K562 (cell line): ENCODE data around the gene EGF. TPM values are rescaled to one million over a fixed set of nuclear protein-coding genes. Genes with fewer than 3 reads are reported as not detected.

ENCODE experiments used
- ATAC-seq: fragments of 200-7000 bp; cut with Tn5 transposase; 3 replicates; pipeline ENCODE4 v1.9.1; 2020; ENCODE audit warnings: moderate library complexity
- BruUV-seq: library from RNA; stranded (reverse); fragments of 400-500 nt; replicated peaks from 2 replicates; lab custom pipeline; 2021; lab: Mats Ljungman, UMichigan
- CTCF ChIA-PET: fragments of 300-600 bp; formaldehyde crosslinking; extraction: SDS; loops from one replicate; lab custom pipeline; 2021; ENCODE audit warnings: low intra/inter-chr PET ratio; lab: Yijun Ruan, JAX
- POLR2A ChIA-PET: fragments of 300-600, 350-650 bp; sonication (Branson Sonifier 250); formaldehyde crosslinking; extraction: SDS; loops from one replicate; lab custom pipeline; 2021; ENCODE audit warnings: antibody characterized with exemption, inconsistent platforms; lab: Yijun Ruan, JAX
- DNase-seq, 4 experiments: peaks; one replicate each; pipeline versions ENCODE4 v3.0.0 to v3.0.0-alpha.2; 2011 to 2018; ENCODE audit warnings: low spot score in 3 of 4, mixed read lengths in 3 of 4; ENCODE audit errors: extremely low read depth in 1 of 4
- FAIRE-seq: peaks from 2 replicates; lab custom pipeline; 2011; peaks lifted over from hg19 to GRCh38; lab: Jason Lieb, UNC
- H2AFZ ChIP-seq: 2 replicates; pipeline ENCODE4 v1.6.0; 2011; ENCODE audit warnings: low read depth, low read length, control low read depth, inconsistent platforms
- H3K27ac ChIP-seq: fragments of 200-600 bp; 3 replicates; pipeline ENCODE4 v1.8.0; 2011; ENCODE audit warnings: low read depth, mild to moderate bottlenecking, control low read depth, inconsistent platforms, low read length, moderate library complexity, mixed read lengths; ENCODE audit errors: extremely low read depth
- H3K27me3 ChIP-seq, 2 experiments: fragments of 300-600 bp in 1 of 2; 2 replicates in 1 of 2; 3 replicates in 1 of 2; pipeline versions ENCODE4 v1.6.0 to v1.8.0; 2011; ENCODE audit warnings: inconsistent platforms in 2 of 2, low read length in 2 of 2, mild to moderate bottlenecking in 1 of 2, mixed read lengths in 1 of 2, moderate library complexity in 1 of 2; ENCODE audit not compliant: control insufficient read depth in 2 of 2, insufficient read depth in 2 of 2
- H3K36me3 ChIP-seq: fragments of 300-600 bp; 3 replicates; pipeline ENCODE4 v1.8.0; 2011; ENCODE audit warnings: mild to moderate bottlenecking, low read length, inconsistent platforms; ENCODE audit not compliant: control insufficient read depth, insufficient read depth
- H3K4me1 ChIP-seq, 2 experiments: fragments of 200-600 bp in 1 of 2; replicated peaks in 1 of 2; 2 replicates in 1 of 2; 3 replicates in 1 of 2; pipeline versions ENCODE4 v1.5.1 to v1.8.0; 2011; ENCODE audit warnings: inconsistent platforms in 2 of 2, low read length in 2 of 2, mild to moderate bottlenecking in 1 of 2, mixed read lengths in 1 of 2, moderate library complexity in 1 of 2; ENCODE audit not compliant: control insufficient read depth in 2 of 2, insufficient read depth in 2 of 2
- H3K4me2 ChIP-seq: 2 replicates; pipeline ENCODE4 v1.6.1; 2011; ENCODE audit warnings: low read length, control low read depth, inconsistent platforms, mixed read lengths; ENCODE audit not compliant: insufficient read depth
- H3K4me3 ChIP-seq: fragments of 200-600 bp; sonication (generic), shearing (Covaris generic); 2 replicates; pipeline ENCODE4 v1.5.1; 2016; ENCODE audit warnings: control low read depth, inconsistent platforms
- H3K79me2 ChIP-seq: fragments of 200-600 bp; 3 replicates; pipeline ENCODE4 v1.8.0; 2011; ENCODE audit warnings: low read length, inconsistent platforms; ENCODE audit not compliant: control insufficient read depth, insufficient read depth
- H3K9ac ChIP-seq, 2 experiments: 2 replicates each; pipeline versions ENCODE4 v1.6.0 to v1.6.1; 2011; ENCODE audit warnings: low read depth in 2 of 2, low read length in 2 of 2, control low read depth in 1 of 2, inconsistent platforms in 1 of 2, mild to moderate bottlenecking in 1 of 2, mixed read lengths in 1 of 2; ENCODE audit not compliant: insufficient read depth in 1 of 2
- H3K9me1 ChIP-seq: one replicate; pipeline ENCODE4 v1.6.0; 2011; ENCODE audit warnings: inconsistent platforms, mild to moderate bottlenecking, low read length, moderate library complexity; ENCODE audit not compliant: control insufficient read depth, insufficient read depth
- H3K9me3 ChIP-seq: replicated peaks from 2 replicates; pipeline ENCODE4 v1.5.1; 2011; ENCODE audit warnings: low read depth, low read length, inconsistent platforms; ENCODE audit not compliant: control insufficient read depth, insufficient read depth
- H4K20me1 ChIP-seq: replicated peaks from 2 replicates; pipeline ENCODE4 v1.6.1; 2011; ENCODE audit warnings: low read length, inconsistent platforms, mixed read lengths; ENCODE audit not compliant: control insufficient read depth, insufficient read depth
- BMI1 ChIP-seq: fragments of 150-350 bp; IDR thresholded peaks from 2 replicates; pipeline ENCODE4 v1.6.1; 2014; ENCODE audit warnings: low read length
- CREM ChIP-seq: IDR thresholded peaks from 2 replicates; pipeline ENCODE4 v1.6.1; 2014; ENCODE audit warnings: antibody characterized with exemption, low read depth
- GATA2 ChIP-seq: sonication (generic); formaldehyde crosslinking; IDR thresholded peaks from 2 replicates; pipeline ENCODE4 v1.4.0; 2020; ENCODE audit warnings: mild to moderate bottlenecking, missing genetic modification reagents
- JUNB ChIP-seq: fragments of 450-650 bp; formaldehyde crosslinking; conservative IDR thresholded peaks from 2 replicates; pipeline ENCODE4 v1.4.0; 2020; ENCODE audit warnings: mild to moderate bottlenecking
- NR3C1 ChIP-seq: sonication (generic); formaldehyde crosslinking; IDR thresholded peaks from 2 replicates; pipeline ENCODE4 v1.8.1; 2022; ENCODE audit warnings: missing genetic modification reagents
- RBM34 ChIP-seq: fragments of 200-400 bp; formaldehyde crosslinking; IDR thresholded peaks from 2 replicates; pipeline ENCODE4 v1.6.1; 2018; ENCODE audit warnings: low read length, borderline replicate concordance; ENCODE audit not compliant: insufficient read depth
- SIRT6 ChIP-seq: IDR thresholded peaks from one replicate; pipeline ENCODE4 v1.6.1; 2012; ENCODE audit warnings: low read depth, mild to moderate bottlenecking, control low read depth, inconsistent platforms, low read length, moderate library complexity
- ZFP36 ChIP-seq: fragments of 150-350 bp; IDR thresholded peaks from 2 replicates; pipeline ENCODE4 v1.6.1; 2018; ENCODE audit warnings: low read length, low read depth; ENCODE audit not compliant: partially characterized antibody
- WGBS: fragments of 100-300 bp; shearing (Covaris generic); methylation state at CpG from one replicate; pipeline ENCODE4 v1.1.6; 2016; ENCODE audit warnings: low coverage, mixed read lengths; ENCODE audit not compliant: insufficient coverage; ENCODE audit errors: missing lambda C conversion rate; 5-methylcytosine and 5-hydroxymethylcytosine counted together
- in situ Hi-C: fragments of 300-500 bp; cut with MboI; formaldehyde crosslinking; loops from 4 replicates; pipeline ENCODE4 v1.15.0; 2018; ENCODE audit warnings: inconsistent platforms, mixed read lengths
- intact Hi-C: fragments of 100-400 bp; cut with micrococcal nuclease; formaldehyde crosslinking; loops from 2 replicates; pipeline ENCODE4 v1.14.2; 2022
- polyA plus RNA-seq, 8 experiments: library from polyadenylated mRNA; depleted of rRNA in 4 of 8; stranded (reverse) in 5 of 8; unstranded in 3 of 8; fragments of >200 nt; fragmentation: Nextera tagmentation in 2 of 8; fragmentation: Illumina TruSeq in 1 of 8; extraction: Ambion mirVana in 2 of 8; extraction: Trizol in 1 of 8; gene quantifications; 2 replicates each; pipeline versions ENCODE4 v1.2.1 to v1.2.3, GENCODE V29; 2011 to 2014; ENCODE audit warnings: inconsistent platforms in 1 of 8, missing spikeins in 1 of 8
- total RNA-seq, 7 experiments: library from RNA; depleted of rRNA in 6 of 7; stranded (reverse); fragments of >200 nt in 6 of 7; fragmentation: Illumina TruSeq in 2 of 7; extraction: Trizol in 2 of 7; gene quantifications; 2 replicates each; pipeline versions ENCODE4 v1.2.1 to v1.2.3, GENCODE V29; 2011 to 2021; ENCODE audit warnings: low replicate concordance in 1 of 7
- TF ChIP-seq, protein P1 (sequence below): sonication (generic); formaldehyde crosslinking; IDR thresholded peaks from 2 replicates; pipeline ENCODE4 v1.8.1; 2023; ENCODE audit warnings: mild to moderate bottlenecking, missing genetic modification reagents

The EGF gene
- total and polyA plus RNA-seq, 9 of the 15 experiments (the other 6 are each of a cell fraction or from before 2014, with no cell fraction given): 0.32 to 3.1 (median 1.3) TPM

DNA sequence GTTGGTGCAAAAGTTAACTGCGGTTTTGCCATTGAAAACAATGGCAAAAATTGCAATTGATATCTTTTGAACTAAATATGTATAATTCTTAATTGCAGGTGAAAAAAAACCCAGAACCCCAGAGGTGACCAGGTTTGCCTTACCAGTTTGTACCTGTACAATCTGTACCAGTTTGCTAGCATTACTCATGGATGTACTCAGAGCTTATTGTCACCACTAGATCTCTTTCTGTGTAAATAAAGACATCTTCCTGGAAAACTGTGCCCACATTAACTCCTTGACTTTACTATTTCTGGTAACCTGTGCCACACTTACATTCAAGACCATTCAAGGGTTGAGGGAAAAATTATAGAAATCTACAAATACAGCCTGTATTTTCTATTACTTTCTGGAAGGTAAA, 146.0 kb downstream of the EGF start:
- ATAC-seq (no peak), FAIRE-seq (no peak), DNase-seq (no peak)
- Histone ChIP-seq H3K4me1 (peaks cover 0 to 3% of the 10 kb centered on the region in 2 experiments; a peak in 3 of 5 replicates), H3K9ac (no peak overlapping the region), H3K36me3 (peaks cover 27% of the 10 kb centered on the region; the same call in 2 of the 3 replicates), H3K9me1 (no peaks in the 10 kb centered on the region), H3K79me2 (no peaks in the 10 kb centered on the region), H3K4me2 (no peak overlapping the region), H3K27me3 (no peaks in the 10 kb centered on the region), H4K20me1 (0 out of 2 replicates have a peak, but pooled peaks cover 8% of the 10 kb centered on the region), H2AFZ (no peak overlapping the region), H3K27ac (no peak overlapping the region), H3K9me3 (no peaks in the 10 kb centered on the region), H3K4me3 (no peak overlapping the region)
- in situ Hi-C loops: no loop called here
- no peak for TF ChIP-seq SIRT6
- TF ChIP-seq RBM34: no peak
- TF ChIP-seq ZFP36: no peak
- no peak for TF ChIP-seq CREM
- no peak for TF ChIP-seq BMI1
- no peak for TF ChIP-seq NR3C1 (CRISPR knock-in tag)
- no peak for TF ChIP-seq JUNB
- no peak for TF ChIP-seq GATA2 (CRISPR knock-in tag)
- TF ChIP-seq, protein P1, sequence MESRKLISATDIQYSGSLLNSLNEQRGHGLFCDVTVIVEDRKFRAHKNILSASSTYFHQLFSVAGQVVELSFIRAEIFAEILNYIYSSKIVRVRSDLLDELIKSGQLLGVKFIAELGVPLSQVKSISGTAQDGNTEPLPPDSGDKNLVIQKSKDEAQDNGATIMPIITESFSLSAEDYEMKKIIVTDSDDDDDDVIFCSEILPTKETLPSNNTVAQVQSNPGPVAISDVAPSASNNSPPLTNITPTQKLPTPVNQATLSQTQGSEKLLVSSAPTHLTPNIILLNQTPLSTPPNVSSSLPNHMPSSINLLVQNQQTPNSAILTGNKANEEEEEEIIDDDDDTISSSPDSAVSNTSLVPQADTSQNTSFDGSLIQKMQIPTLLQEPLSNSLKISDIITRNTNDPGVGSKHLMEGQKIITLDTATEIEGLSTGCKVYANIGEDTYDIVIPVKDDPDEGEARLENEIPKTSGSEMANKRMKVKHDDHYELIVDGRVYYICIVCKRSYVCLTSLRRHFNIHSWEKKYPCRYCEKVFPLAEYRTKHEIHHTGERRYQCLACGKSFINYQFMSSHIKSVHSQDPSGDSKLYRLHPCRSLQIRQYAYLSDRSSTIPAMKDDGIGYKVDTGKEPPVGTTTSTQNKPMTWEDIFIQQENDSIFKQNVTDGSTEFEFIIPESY (CRISPR knock-in tag): no peak
- BruUV-seq: no TSS peak
- 94% methylated on average over 1 of the region's 1 CpG for WGBS
- POLR2A ChIA-PET: no interaction called here
- intact Hi-C loops: no loop called here
- CTCF ChIA-PET: no interaction called here
